ENCODE results near the gene SH2D2A. TPM values are rescaled to one million over a fixed set of nuclear protein-coding genes. Genes with fewer than 3 reads are reported as not detected.

The SH2D2A gene
- total and polyA plus RNA-seq, 2 of the 4 experiments (the other 2 are of a cell fraction), result not detected

GRCh38 chr1:156794506-156795373 lies 21.9 kb downstream of the SH2D2A start:
- no peak overlapping the region for H2AK9ac ChIP-seq (replicated peaks; ENCODE audit: low read depth, low read length, poor library complexity)
- H3K18ac ChIP-seq (ENCODE audit: low read depth, low read length), result no peak overlapping the region
- no peak overlapping the region for H3K4me3 ChIP-seq (ENCODE audit: insufficient read depth, low read depth, low read length)
- no peak overlapping the region for H2BK120ac ChIP-seq (ENCODE audit: low read depth, low read length)
- no peaks in the 10 kb centered on the region for H3K27me3 ChIP-seq (ENCODE audit: control insufficient read depth, insufficient read depth, low read length)
- no peak overlapping the region for H3K23ac ChIP-seq (ENCODE audit: low read depth, low read length)
- peaks cover 3 to 22% of the 10 kb centered on the region in 2 experiments; a peak in 2 of 4 replicates for H3K79me1 ChIP-seq (ENCODE audit: low read depth in 1 of 2, low read length in 2 of 2)
- no peak overlapping the region for H3K14ac ChIP-seq (replicated peaks; ENCODE audit: low read depth, low read length)
- no peak overlapping the region for H4K5ac ChIP-seq (ENCODE audit: low read depth, low read length)
- no peaks in the 10 kb centered on the region for H3K9me1 ChIP-seq (ENCODE audit: insufficient read depth, low read length)
- intact Hi-C loops (cut with micrococcal nuclease) (loop anchor here (5.0 kb wide), 1 partner anchor 128 kb away; the partner anchor contains the start of gene LRRC71), dilution Hi-C loops (cut with HindIII; ENCODE audit: low sequenced_read_pairs, unreplicated experiment) (no loop called here), in situ Hi-C loops (cut with MboI; ENCODE audit: low sequenced_read_pairs) (no loop called here)
- H3K36me3 ChIP-seq (ENCODE audit: control insufficient read depth, insufficient read depth, low read length), result peaks cover 52% of the 10 kb centered on the region
- H2AFZ ChIP-seq (replicated peaks; ENCODE audit: low read length, poor library complexity), result no peak overlapping the region
- POLR2A ChIA-PET (ENCODE audit: unreplicated experiment), result no interaction called here
- no peak overlapping the region for H2AK5ac ChIP-seq (ENCODE audit: low read depth, low read length)
- ATAC-seq (ENCODE audit: low read depth), result no peak
- no peak overlapping the region for H3K4ac ChIP-seq (ENCODE audit: low read depth, low read length)
- no CpG with 5 or more reads among the region's 7 CpGs for WGBS, 2 experiments (ENCODE audit: extremely low coverage in 2 of 2, insufficient read length in 1 of 2)
- no peak overlapping the region for H3K56ac ChIP-seq (ENCODE audit: extremely low read depth, insufficient read depth, low read length)
- no peak overlapping the region for H3K4me2 ChIP-seq (ENCODE audit: low read depth, low read length)
- no peak overlapping the region for H4K91ac ChIP-seq (ENCODE audit: insufficient read depth, low read depth, low read length)
- CTCF ChIA-PET, result interaction anchor here (0.8 kb wide), 1 partner anchor 65 kb away, joined by 3 read pairs; no protein-coding TSS in a partner anchor
- BruUV-seq (replicated peaks), result no TSS peak
- no peak for TF ChIP-seq SMC3 (IDR thresholded peaks at IDR 0.05; ENCODE audit: low read depth, low read length)
- no peak for TF ChIP-seq RCOR1 (IDR thresholded peaks at IDR 0.05; ENCODE audit: insufficient replicate concordance, low read length)
- no peak for TF ChIP-seq CEBPB (IDR thresholded peaks at IDR 0.05; ENCODE audit: low read depth, low read length)
- TF ChIP-seq CHD1 (IDR thresholded peaks at IDR 0.05; ENCODE audit: low read depth, low read length), result no peak
- TF ChIP-seq MAFK (IDR thresholded peaks at IDR 0.05; ENCODE audit: low read depth, low read length), result no peak
- no peak for TF ChIP-seq RFX5 (IDR thresholded peaks at IDR 0.05; ENCODE audit: low read depth, low read length)
- TF ChIP-seq MAZ (IDR thresholded peaks at IDR 0.05; ENCODE audit: borderline replicate concordance, low read depth, low read length), result no peak
- TF ChIP-seq MXI1 (IDR thresholded peaks at IDR 0.05; ENCODE audit: borderline replicate concordance, low read depth, low read length), result no peak
- TF ChIP-seq, protein P1, sequence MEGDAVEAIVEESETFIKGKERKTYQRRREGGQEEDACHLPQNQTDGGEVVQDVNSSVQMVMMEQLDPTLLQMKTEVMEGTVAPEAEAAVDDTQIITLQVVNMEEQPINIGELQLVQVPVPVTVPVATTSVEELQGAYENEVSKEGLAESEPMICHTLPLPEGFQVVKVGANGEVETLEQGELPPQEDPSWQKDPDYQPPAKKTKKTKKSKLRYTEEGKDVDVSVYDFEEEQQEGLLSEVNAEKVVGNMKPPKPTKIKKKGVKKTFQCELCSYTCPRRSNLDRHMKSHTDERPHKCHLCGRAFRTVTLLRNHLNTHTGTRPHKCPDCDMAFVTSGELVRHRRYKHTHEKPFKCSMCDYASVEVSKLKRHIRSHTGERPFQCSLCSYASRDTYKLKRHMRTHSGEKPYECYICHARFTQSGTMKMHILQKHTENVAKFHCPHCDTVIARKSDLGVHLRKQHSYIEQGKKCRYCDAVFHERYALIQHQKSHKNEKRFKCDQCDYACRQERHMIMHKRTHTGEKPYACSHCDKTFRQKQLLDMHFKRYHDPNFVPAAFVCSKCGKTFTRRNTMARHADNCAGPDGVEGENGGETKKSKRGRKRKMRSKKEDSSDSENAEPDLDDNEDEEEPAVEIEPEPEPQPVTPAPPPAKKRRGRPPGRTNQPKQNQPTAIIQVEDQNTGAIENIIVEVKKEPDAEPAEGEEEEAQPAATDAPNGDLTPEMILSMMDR (conservative IDR thresholded peaks at IDR 0.05; ENCODE audit: low read depth, low read length), result no peak
- no peak for TF ChIP-seq ELK1 (IDR thresholded peaks at IDR 0.05; ENCODE audit: borderline replicate concordance, low read depth, low read length)
- TF ChIP-seq FOS (IDR thresholded peaks at IDR 0.05; ENCODE audit: low read depth, low read length), result no peak
- no peak for TF ChIP-seq RAD21 (IDR thresholded peaks at IDR 0.05; ENCODE audit: low read length)
- H3K9ac ChIP-seq (ENCODE audit: low read depth, low read length), result no peak overlapping the region
- H4K20me1 ChIP-seq (ENCODE audit: insufficient read depth, low read length), result peaks cover 37% of the 10 kb centered on the region
- no peak overlapping the region for H2BK5ac ChIP-seq (ENCODE audit: low read depth, low read length, poor library complexity, severe bottlenecking)
- no peaks in the 10 kb centered on the region for H3K9me3 ChIP-seq (ENCODE audit: control insufficient read depth, insufficient read depth, low read length)
- peak; percentile 41 for DNase-seq
- H3K4me1 ChIP-seq (ENCODE audit: control insufficient read depth, insufficient read depth, low read length), result peaks cover 2% of the 10 kb centered on the region; the same call in 1 of the 2 replicates
- no peak overlapping the region for H2BK20ac ChIP-seq (ENCODE audit: low read depth, low read length)
- H3K27ac ChIP-seq (ENCODE audit: insufficient read depth, low read length), result no peak overlapping the region
- H2BK15ac ChIP-seq (ENCODE audit: low read depth, low read length), result no peak overlapping the region
- H4K8ac ChIP-seq (ENCODE audit: low read depth in 2 of 2, low read length in 2 of 2), result no peak overlapping the region
